IMR-90 (cell line): ENCODE measurements around the gene C14orf180.

Source experiments
- BHLHE40 ChIP-seq: fragments of 150-350 bp; IDR thresholded peaks from 2 replicates; pipeline ENCODE4 v1.6.1; 2016; ENCODE audit warnings: mild to moderate bottlenecking, low read depth, low read length
- CEBPB ChIP-seq: IDR thresholded peaks from 2 replicates; pipeline ENCODE4 v1.6.1; 2012; ENCODE audit warnings: low read depth, low read length, improper control_type of control experiment
- CHD1 ChIP-seq: IDR thresholded peaks from 2 replicates; pipeline ENCODE4 v1.6.1; 2012; ENCODE audit warnings: low read depth, low read length, improper control_type of control experiment
- CTCF ChIP-seq: conservative IDR thresholded peaks from 2 replicates; pipeline ENCODE4 v1.5.1; 2012; ENCODE audit warnings: mild to moderate bottlenecking, low read depth, low read length, improper control_type of control experiment
- MAFK ChIP-seq: IDR thresholded peaks from 2 replicates; pipeline ENCODE4 v1.6.1; 2012; ENCODE audit warnings: low read depth, low read length, improper control_type of control experiment
- MAZ ChIP-seq: IDR thresholded peaks from 2 replicates; pipeline ENCODE4 v1.6.1; 2012; ENCODE audit warnings: low read depth, mild to moderate bottlenecking, low read length, improper control_type of control experiment, moderate library complexity, borderline replicate concordance
- MXI1 ChIP-seq: IDR thresholded peaks from 2 replicates; pipeline ENCODE4 v1.6.1; 2012; ENCODE audit warnings: low read depth, mild to moderate bottlenecking, low read length, moderate library complexity, borderline replicate concordance
- POLR2A ChIP-seq: IDR thresholded peaks from 2 replicates; pipeline ENCODE4 v1.6.1; 2012; ENCODE audit warnings: mild to moderate bottlenecking, low read depth, low read length
- RFX5 ChIP-seq: IDR thresholded peaks from 2 replicates; pipeline ENCODE4 v1.8.0; 2012; ENCODE audit warnings: low read depth, mild to moderate bottlenecking, low read length, moderate library complexity
- SMC3 ChIP-seq: fragments of 150-350 bp; IDR thresholded peaks from 2 replicates; pipeline ENCODE4 v1.6.1; 2016; ENCODE audit warnings: low read depth, mild to moderate bottlenecking, antibody characterized with exemption, low read length, moderate library complexity
- TF ChIP-seq, protein P1 (sequence below): fragments of 150-350 bp; IDR thresholded peaks from 2 replicates; pipeline ENCODE4 v1.6.1; 2016; ENCODE audit warnings: low read depth, mild to moderate bottlenecking, low read length, moderate library complexity, borderline replicate concordance

DNA sequence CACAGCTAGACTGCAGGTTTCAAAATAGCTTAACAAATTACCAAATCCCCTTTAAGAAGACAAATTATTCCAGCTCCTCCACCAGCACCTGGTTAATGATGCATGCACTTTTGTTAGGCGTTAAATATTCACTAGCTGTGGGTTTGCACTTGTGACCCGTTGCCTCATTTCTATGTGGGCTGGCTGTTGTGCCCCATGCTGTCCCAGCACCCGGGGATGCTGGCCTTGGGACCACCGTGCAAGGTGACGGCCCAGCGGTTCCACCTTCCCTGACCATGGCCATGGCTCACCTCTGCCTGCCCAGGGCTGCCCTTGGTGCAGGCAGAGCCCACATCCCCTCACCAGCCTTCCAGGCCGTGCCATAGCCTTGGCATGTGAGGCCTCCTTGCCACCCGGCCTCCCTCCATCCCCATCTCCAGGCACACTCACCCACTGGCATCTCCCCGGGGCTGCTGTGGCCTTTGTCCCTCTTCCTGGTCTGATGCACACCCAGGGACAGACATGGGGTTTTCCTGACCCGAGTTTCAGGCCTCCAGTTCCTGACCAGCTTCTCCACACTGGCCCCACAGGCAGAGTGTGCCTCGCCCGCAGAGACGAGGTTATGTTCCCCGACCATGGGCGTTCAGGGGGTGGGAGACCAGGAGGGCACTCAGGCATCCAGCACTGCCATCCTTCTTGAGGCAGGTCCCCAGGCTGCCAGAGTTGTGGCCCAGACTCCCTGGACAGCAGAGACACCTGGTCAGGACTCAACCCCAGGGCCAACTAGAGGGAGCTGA, 20.3 kb upstream of the C14orf180 start:
- TF ChIP-seq CTCF (no peak), POLR2A (no peak), MXI1 (no peak), MAFK (no peak), CEBPB (no peak), CHD1 (no peak), SMC3 (no peak), RFX5 (no peak), MAZ (no peak), BHLHE40 (no peak)
- TF ChIP-seq, protein P1, sequence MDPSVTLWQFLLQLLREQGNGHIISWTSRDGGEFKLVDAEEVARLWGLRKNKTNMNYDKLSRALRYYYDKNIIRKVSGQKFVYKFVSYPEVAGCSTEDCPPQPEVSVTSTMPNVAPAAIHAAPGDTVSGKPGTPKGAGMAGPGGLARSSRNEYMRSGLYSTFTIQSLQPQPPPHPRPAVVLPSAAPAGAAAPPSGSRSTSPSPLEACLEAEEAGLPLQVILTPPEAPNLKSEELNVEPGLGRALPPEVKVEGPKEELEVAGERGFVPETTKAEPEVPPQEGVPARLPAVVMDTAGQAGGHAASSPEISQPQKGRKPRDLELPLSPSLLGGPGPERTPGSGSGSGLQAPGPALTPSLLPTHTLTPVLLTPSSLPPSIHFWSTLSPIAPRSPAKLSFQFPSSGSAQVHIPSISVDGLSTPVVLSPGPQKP = no peak
